Caco-2 (cell line): ENCODE measurements around the gene CNIH4. TPM values are rescaled to one million over a fixed set of nuclear protein-coding genes. Genes with fewer than 3 reads are reported as not detected.

Source experiments
- BruUV-seq: library from RNA; stranded (reverse); fragments of 400-500 nt; replicated peaks from 2 replicates; lab custom pipeline; 2021; lab: Mats Ljungman, UMichigan
- CTCF ChIA-PET: fragments of 300-600 bp; sonication (Branson Sonifier 250); formaldehyde crosslinking; loops from one replicate; lab custom pipeline; 2022; ENCODE audit warnings: antibody characterized with exemption; lab: Charles Lee
- POLR2A ChIA-PET: fragments of 300-600 bp; sonication (Branson Sonifier 250); formaldehyde crosslinking; loops from one replicate; lab custom pipeline; 2022; ENCODE audit warnings: antibody characterized with exemption; lab: Charles Lee
- DNase-seq, 2 experiments: peaks; one replicate each; pipeline versions ENCODE4 v3.0.0 to v3.0.0-alpha.2; 2020 to 2022
- H3K27me3 ChIP-seq: replicated peaks from 2 replicates; pipeline ENCODE4 v1.6.0; 2011; ENCODE audit warnings: low read length; ENCODE audit not compliant: control insufficient read depth, insufficient read depth
- H3K36me3 ChIP-seq: 2 replicates; pipeline ENCODE4 v1.5.1; 2011; ENCODE audit warnings: low read length; ENCODE audit not compliant: control insufficient read depth, insufficient read depth
- H3K4me1 ChIP-seq: fragments of 250-450 bp; sonication (Bioruptor Pico); 2 replicates; pipeline ENCODE4 v1.5.1; 2020; ENCODE audit warnings: mild to moderate bottlenecking
- H3K4me3 ChIP-seq: 2 replicates; pipeline ENCODE4 v1.5.1; 2011; ENCODE audit warnings: low read depth, mild to moderate bottlenecking, control low read depth, low read length
- H3K9me3 ChIP-seq: fragments of 250-450 bp; sonication (Bioruptor Pico); 2 replicates; pipeline ENCODE4 v1.5.1; 2020; ENCODE audit warnings: mild to moderate bottlenecking, moderate library complexity
- H3K27ac Mint-ChIP-seq: one replicate; pipeline ENCODE4 v1.8.0; 2022; ENCODE audit warnings: mixed read lengths; ENCODE audit not compliant: unreplicated experiment
- H3K27me3 Mint-ChIP-seq: one replicate; pipeline ENCODE4 v1.8.0; 2022; ENCODE audit warnings: mixed read lengths; ENCODE audit not compliant: insufficient read depth, unreplicated experiment
- H3K36me3 Mint-ChIP-seq: one replicate; pipeline ENCODE4 v1.8.0; 2022; ENCODE audit warnings: mild to moderate bottlenecking, mixed read lengths; ENCODE audit not compliant: insufficient read depth, unreplicated experiment
- H3K4me1 Mint-ChIP-seq: one replicate; pipeline ENCODE4 v1.8.0; 2022; ENCODE audit warnings: low read depth, mixed read lengths; ENCODE audit not compliant: unreplicated experiment
- H3K4me3 Mint-ChIP-seq: one replicate; pipeline ENCODE4 v1.8.0; 2022; ENCODE audit warnings: mild to moderate bottlenecking, moderate library complexity, mixed read lengths; ENCODE audit not compliant: unreplicated experiment
- H3K9me3 Mint-ChIP-seq: one replicate; pipeline ENCODE4 v1.8.0; 2022; ENCODE audit warnings: mixed read lengths; ENCODE audit not compliant: unreplicated experiment
- CTCF ChIP-seq, 2 experiments: fragments of 200-600 bp in 1 of 2; IDR thresholded peaks; 1 replicate in 1 of 2; 2 replicates in 1 of 2; pipeline versions ENCODE4 v1.5.1 to v1.8.0; 2011 to 2022; ENCODE audit warnings: antibody characterized with exemption in 1 of 2, control low read depth in 1 of 2, inconsistent platforms in 1 of 2, low read depth in 1 of 2, low read length in 1 of 2, mild to moderate bottlenecking in 1 of 2, moderate library complexity in 1 of 2; ENCODE audit not compliant: insufficient read depth in 1 of 2, severe bottlenecking in 1 of 2, unreplicated experiment in 1 of 2
- intact Hi-C: fragments of 100-400 bp; cut with micrococcal nuclease; formaldehyde crosslinking; loops from one replicate; pipeline ENCODE4 v1.10.0; 2022; ENCODE audit not compliant: unreplicated experiment
- total RNA-seq: library from RNA; stranded (reverse); gene quantifications from 2 replicates; pipeline ENCODE4 v1.2.3, GENCODE V29; 2022

Gene CNIH4
- total RNA-seq, 1 experiment from 2014 or later, result 85.6 TPM

- ChIA-PET POLR2A (no interaction called here), CTCF (interaction anchor here (0.9 kb wide), 1 partner anchor 18 kb away, joined by 5 read pairs; no protein-coding TSS in a partner anchor)
- peak; percentile 43 to 65 for TF ChIP-seq CTCF (IDR thresholded peaks at IDR 0.05; ENCODE audit: insufficient read depth in 1 of 2, low read depth in 1 of 2, low read length in 1 of 2, severe bottlenecking in 1 of 2, unreplicated experiment in 1 of 2)
- peaks cover under 1% of the 10 kb centered on the region; the same call in 1 of the 2 replicates for H3K4me1 ChIP-seq
- DNase-seq, result peak in 1 of 2 experiments; percentile 57
- no peak overlapping the region for H3K4me3 ChIP-seq
- Mint-ChIP-seq H3K27ac (no peak overlapping the region), H3K4me3 (no peak overlapping the region), H3K4me1 (peaks cover 9% of the 10 kb centered on the region), H3K27me3 (no peaks in the 10 kb centered on the region), H3K9me3 (no peaks in the 10 kb centered on the region), H3K36me3 (no peaks in the 10 kb centered on the region)
- no peaks in the 10 kb centered on the region; the same call in 1 of the 2 replicates for H3K9me3 ChIP-seq
- intact Hi-C loops, result loop anchor here (1.0 kb wide), 2 partner anchors 163 to 217 kb away; no protein-coding TSS in a partner anchor
- H3K36me3 ChIP-seq, result no peaks in the 10 kb centered on the region
- no peaks in the 10 kb centered on the region for H3K27me3 ChIP-seq
- BruUV-seq, result no TSS peak
These were observed 23.3 kb upstream of the CNIH4 start for GRCh38 chr1:224333309-224333926.

GRCh38 chr1:224333939-224334786 lies 22.5 kb upstream of the CNIH4 start:
- CTCF ChIA-PET, result interaction anchor here (0.9 kb wide), 1 partner anchor 19 kb away, joined by 5 read pairs; no protein-coding TSS in a partner anchor
- Mint-ChIP-seq H3K4me3 (no peak overlapping the region), H3K27me3 (no peaks in the 10 kb centered on the region), H3K4me1 (peaks cover 6% of the 10 kb centered on the region), H3K36me3 (no peaks in the 10 kb centered on the region), H3K27ac (no peak overlapping the region), H3K9me3 (no peaks in the 10 kb centered on the region)
- peaks cover 8% of the 10 kb centered on the region for H3K4me1 ChIP-seq
- BruUV-seq, result no TSS peak
- H3K27me3 ChIP-seq, result no peaks in the 10 kb centered on the region
- intact Hi-C loops, result loop anchor here (1.0 kb wide), 2 partner anchors 164 to 218 kb away; no protein-coding TSS in a partner anchor
- no peak overlapping the region for H3K4me3 ChIP-seq
- no peak for TF ChIP-seq CTCF (IDR thresholded peaks at IDR 0.05; ENCODE audit: insufficient read depth in 1 of 2, low read depth in 1 of 2, low read length in 1 of 2, severe bottlenecking in 1 of 2, unreplicated experiment in 1 of 2)
- H3K36me3 ChIP-seq, result peaks cover under 1% of the 10 kb centered on the region; the same call in 1 of the 2 replicates
- POLR2A ChIA-PET, result interaction anchor here (0.6 kb wide), 1 partner anchor 82 kb away, joined by 12 read pairs; no protein-coding TSS in a partner anchor
- H3K9me3 ChIP-seq, result no peaks in the 10 kb centered on the region; the same call in 1 of the 2 replicates
- no peak for DNase-seq

- DNase-seq, result peak in 1 of 2 experiments; percentile 29
- Mint-ChIP-seq H3K27ac (peak overlapping the region; percentile 77), H3K9me3 (no peaks in the 10 kb centered on the region), H3K36me3 (peaks cover 1% of the 10 kb centered on the region), H3K4me1 (no peaks in the 10 kb centered on the region), H3K4me3 (no peak overlapping the region), H3K27me3 (no peaks in the 10 kb centered on the region)
- no peak overlapping the region for H3K4me3 ChIP-seq
- H3K9me3 ChIP-seq, result peaks cover 6% of the 10 kb centered on the region
- no TSS peak for BruUV-seq
- ChIA-PET CTCF (no interaction called here), POLR2A (no interaction called here)
- no peak for TF ChIP-seq CTCF (IDR thresholded peaks at IDR 0.05; ENCODE audit: insufficient read depth in 1 of 2, low read depth in 1 of 2, low read length in 1 of 2, severe bottlenecking in 1 of 2, unreplicated experiment in 1 of 2)
- H3K4me1 ChIP-seq, result peaks cover 22% of the 10 kb centered on the region
- intact Hi-C loops, result no loop called here
- H3K36me3 ChIP-seq, result peaks cover 1% of the 10 kb centered on the region; the same call in 1 of the 2 replicates
- H3K27me3 ChIP-seq, result no peaks in the 10 kb centered on the region
These were observed 18.4 kb upstream of the CNIH4 start for GRCh38 chr1:224338150-224338838.
